GM12878 (cell line): ENCODE results near the gene MUC12. TPM values are rescaled to one million over a fixed set of nuclear protein-coding genes. Genes with fewer than 3 reads are reported as not detected.

Experiments
- ATAC-seq: fragments of 200-7000 bp; cut with Tn5 transposase; 3 replicates; pipeline ENCODE4 v1.9.1; 2020; ENCODE audit warnings: mild to moderate bottlenecking, moderate library complexity
- BruUV-seq: library from RNA; stranded (reverse); fragments of 400-500 nt; replicated peaks from 2 replicates; lab custom pipeline; 2021; lab: Mats Ljungman, UMichigan
- CTCF ChIA-PET: fragments of 300-600 bp; sonication (Branson Sonifier 250); formaldehyde crosslinking; extraction: SDS; loops from one replicate; lab custom pipeline; 2021; ENCODE audit warnings: inconsistent platforms; lab: Yijun Ruan, JAX
- POLR2A ChIA-PET: fragments of 350-600 bp; formaldehyde crosslinking; extraction: SDS; loops from one replicate; lab custom pipeline; 2021; ENCODE audit warnings: inconsistent platforms; lab: Charles Lee
- RAD21 ChIA-PET: fragments of 300-600 bp; sonication (Branson Sonifier 250); formaldehyde crosslinking; loops from one replicate; lab custom pipeline; 2023; ENCODE audit warnings: antibody characterized with exemption; ENCODE audit not compliant: unreplicated experiment; lab: Charles Lee
- SMC1A ChIA-PET: fragments of 300-600 bp; sonication (Branson Sonifier 250); formaldehyde crosslinking; loops from one replicate; lab custom pipeline; 2023; ENCODE audit not compliant: unreplicated experiment, uncharacterized antibody; lab: Charles Lee
- DNase-seq: peaks from one replicate; pipeline ENCODE4 v3.0.0-alpha.2; 2011; ENCODE audit warnings: low read depth, low spot score
- FAIRE-seq: peaks from 3 replicates; lab custom pipeline; 2011; peaks lifted over from hg19 to GRCh38; lab: Jason Lieb, UNC
- H2AFZ ChIP-seq: 2 replicates; pipeline ENCODE4 v1.6.0; 2011; ENCODE audit warnings: low read depth, low read length, control low read depth; ENCODE audit not compliant: control insufficient read depth
- H3K27ac ChIP-seq: 2 replicates; pipeline ENCODE4 v1.5.1; 2011; ENCODE audit warnings: control low read depth; ENCODE audit not compliant: control insufficient read depth, insufficient read depth
- H3K27me3 ChIP-seq, 2 experiments: replicated peaks in 1 of 2; 2 replicates each; pipeline versions ENCODE4 v1.6.0 to v1.6.1; 2011; ENCODE audit warnings: low read length in 1 of 2; ENCODE audit not compliant: control insufficient read depth in 2 of 2, insufficient read depth in 2 of 2
- H3K36me3 ChIP-seq, 2 experiments: 2 replicates each; pipeline ENCODE4 v1.5.1; 2011; ENCODE audit warnings: low read length in 1 of 2; ENCODE audit not compliant: control insufficient read depth in 2 of 2, insufficient read depth in 2 of 2
- H3K4me1 ChIP-seq: 2 replicates; pipeline ENCODE4 v1.6.1; 2011; ENCODE audit warnings: mild to moderate bottlenecking, low read length, moderate library complexity, mixed read lengths; ENCODE audit not compliant: control insufficient read depth, insufficient read depth
- H3K4me2 ChIP-seq: 2 replicates; pipeline ENCODE4 v1.6.0; 2011; ENCODE audit warnings: control low read depth; ENCODE audit not compliant: control insufficient read depth, insufficient read depth
- H3K4me3 ChIP-seq: fragments of 200-600 bp; sonication (generic); 2 replicates; pipeline ENCODE4 v1.5.1; 2016
- H3K79me2 ChIP-seq: 2 replicates; pipeline ENCODE4 v1.6.0; 2011; ENCODE audit warnings: low read length; ENCODE audit not compliant: control insufficient read depth, insufficient read depth
- H3K9ac ChIP-seq: 2 replicates; pipeline ENCODE4 v1.8.0; 2011; ENCODE audit warnings: low read length, control low read depth, mixed read lengths; ENCODE audit not compliant: control insufficient read depth, insufficient read depth
- H3K9me3 ChIP-seq: replicated peaks from 3 replicates; pipeline ENCODE4 v1.5.1; 2011; ENCODE audit warnings: mild to moderate bottlenecking, low read length; ENCODE audit not compliant: control insufficient read depth, insufficient read depth
- H4K20me1 ChIP-seq: 2 replicates; pipeline ENCODE4 v1.6.0; 2011; ENCODE audit not compliant: control insufficient read depth, insufficient read depth
- BCL11A ChIP-seq: IDR thresholded peaks from 2 replicates; pipeline ENCODE4 v1.6.1; 2011; ENCODE audit warnings: low read depth, low read length
- ESRRA ChIP-seq: IDR thresholded peaks from 2 replicates; pipeline ENCODE4 v1.6.1; 2012; ENCODE audit warnings: mild to moderate bottlenecking, low read length, improper control_type of control experiment
- PAX8 ChIP-seq: fragments of 450-650 bp; IDR thresholded peaks from 2 replicates; pipeline ENCODE4 v1.6.1; 2017; ENCODE audit warnings: mild to moderate bottlenecking, moderate library complexity
- PML ChIP-seq: IDR thresholded peaks from 2 replicates; pipeline ENCODE4 v1.6.1; 2012; ENCODE audit warnings: low read length, inconsistent platforms
- TARDBP ChIP-seq: IDR thresholded peaks from 2 replicates; pipeline ENCODE4 v1.6.1; 2016; ENCODE audit warnings: borderline replicate concordance
- ZSCAN29 ChIP-seq: fragments of 450-650 bp; IDR thresholded peaks from 2 replicates; pipeline ENCODE4 v1.6.1; 2017; ENCODE audit warnings: mild to moderate bottlenecking, moderate library complexity
- WGBS: methylation state at CpG from one replicate; pipeline ENCODE4 v1.1.6; 2016; ENCODE audit warnings: low lambda C conversion rate; ENCODE audit not compliant: insufficient replicate concordance, insufficient coverage; ENCODE audit errors: missing lambda C conversion rate; 5-methylcytosine and 5-hydroxymethylcytosine counted together
- in situ Hi-C: fragments of 300-500 bp; cut with MboI; formaldehyde crosslinking; loops from 9 replicates; pipeline ENCODE4 v1.14.3; 2018; ENCODE audit warnings: mixed read lengths
- intact Hi-C: fragments of 100-400 bp; cut with micrococcal nuclease; formaldehyde crosslinking; loops from one replicate; pipeline ENCODE4 v1.14.2; 2022; ENCODE audit not compliant: unreplicated experiment
- polyA plus RNA-seq, 11 experiments: library from polyadenylated mRNA; depleted of rRNA in 4 of 11; unstranded in 6 of 11; stranded (reverse) in 5 of 11; fragments of >200 nt; fragmentation: Nextera tagmentation in 4 of 11; fragmentation: Illumina TruSeq in 1 of 11; extraction: Ambion mirVana in 4 of 11; extraction: Trizol in 1 of 11; gene quantifications; 1 replicate in 1 of 11; 2 replicates in 10 of 11; pipeline versions ENCODE4 v1.2.1 to v1.2.3, GENCODE V29; 2011 to 2016; ENCODE audit warnings: inconsistent platforms in 2 of 11, missing spikeins in 2 of 11, low read depth in 1 of 11
- total RNA-seq, 4 experiments: library from RNA; depleted of rRNA in 3 of 4; stranded (reverse); fragments of >200 nt in 3 of 4; fragmentation: Illumina TruSeq in 1 of 4; extraction: Trizol in 1 of 4; gene quantifications; 2 replicates each; pipeline versions ENCODE4 v1.2.1 to v1.2.3, GENCODE V29; 2013 to 2021
- TF ChIP-seq, protein P1 (sequence below): IDR thresholded peaks from 2 replicates; pipeline ENCODE4 v1.6.1; 2011; ENCODE audit warnings: borderline replicate concordance, low read depth, mild to moderate bottlenecking, moderate library complexity, low read length; ENCODE audit not compliant: insufficient read depth, poor library complexity, severe bottlenecking
- TF ChIP-seq, protein P2 (sequence below): fragments of 450-650 bp; formaldehyde crosslinking; IDR thresholded peaks from 2 replicates; pipeline ENCODE4 v1.4.0; 2020; ENCODE audit warnings: mild to moderate bottlenecking, moderate library complexity
- TF ChIP-seq, protein P3 (sequence below): fragments of 450-650 bp; IDR thresholded peaks from 2 replicates; pipeline ENCODE4 v1.6.1; 2017; ENCODE audit warnings: mild to moderate bottlenecking, moderate library complexity

Gene MUC12
- total and polyA plus RNA-seq, 10 of the 15 experiments (the other 5 are each of a cell fraction or from before 2014, with no cell fraction given), result 1.7 to 4.5 (median 2.6) TPM

DNA sequence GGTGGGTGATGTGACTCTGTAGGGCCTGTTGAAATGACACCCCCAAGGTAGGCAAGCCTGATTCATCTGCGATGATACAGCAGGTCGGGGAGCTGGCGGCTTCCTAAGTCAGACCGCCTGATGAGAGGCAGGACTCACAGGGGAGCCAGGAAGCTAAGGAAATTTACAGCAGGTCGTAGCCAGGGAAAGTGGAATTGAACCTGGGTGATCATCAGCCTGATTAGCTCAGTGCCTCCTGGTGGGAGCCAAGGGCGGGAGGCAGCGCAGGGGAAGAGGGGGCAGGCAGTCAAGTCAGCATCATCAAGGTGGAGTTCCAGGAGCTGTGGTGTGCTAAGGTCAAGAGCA, 97.4 kb downstream of the MUC12 start:
- DNase-seq (no peak), FAIRE-seq (no peak), ATAC-seq (no peak)
- no peak overlapping the region for H2AFZ ChIP-seq
- H3K36me3 ChIP-seq, result no peaks in the 10 kb centered on the region
- no peaks in the 10 kb centered on the region for H3K9me3 ChIP-seq
- ChIA-PET CTCF (interaction anchor here (1.4 kb wide), 1 partner anchor 11 kb away, joined by 4 read pairs; no protein-coding TSS in a partner anchor), SMC1A (no interaction called here), RAD21 (no interaction called here), POLR2A (no interaction called here)
- no peak overlapping the region for H3K27ac ChIP-seq
- BruUV-seq, result no TSS peak
- H4K20me1 ChIP-seq, result no peaks in the 10 kb centered on the region
- no peaks in the 10 kb centered on the region for H3K79me2 ChIP-seq
- peaks cover 0 to 2% of the 10 kb centered on the region in 2 experiments; a peak in 2 of 4 replicates for H3K27me3 ChIP-seq
- H3K4me2 ChIP-seq, result no peak overlapping the region
- 59% methylated on average over 7 of the region's 7 CpGs for WGBS
- in situ Hi-C loops (no loop called here), intact Hi-C loops (no loop called here)
- TF ChIP-seq TARDBP, result no peak
- TF ChIP-seq, protein P1, sequence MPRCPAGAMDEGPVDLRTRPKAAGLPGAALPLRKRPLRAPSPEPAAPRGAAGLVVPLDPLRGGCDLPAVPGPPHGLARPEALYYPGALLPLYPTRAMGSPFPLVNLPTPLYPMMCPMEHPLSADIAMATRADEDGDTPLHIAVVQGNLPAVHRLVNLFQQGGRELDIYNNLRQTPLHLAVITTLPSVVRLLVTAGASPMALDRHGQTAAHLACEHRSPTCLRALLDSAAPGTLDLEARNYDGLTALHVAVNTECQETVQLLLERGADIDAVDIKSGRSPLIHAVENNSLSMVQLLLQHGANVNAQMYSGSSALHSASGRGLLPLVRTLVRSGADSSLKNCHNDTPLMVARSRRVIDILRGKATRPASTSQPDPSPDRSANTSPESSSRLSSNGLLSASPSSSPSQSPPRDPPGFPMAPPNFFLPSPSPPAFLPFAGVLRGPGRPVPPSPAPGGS, result no peak
- TF ChIP-seq, protein P2, sequence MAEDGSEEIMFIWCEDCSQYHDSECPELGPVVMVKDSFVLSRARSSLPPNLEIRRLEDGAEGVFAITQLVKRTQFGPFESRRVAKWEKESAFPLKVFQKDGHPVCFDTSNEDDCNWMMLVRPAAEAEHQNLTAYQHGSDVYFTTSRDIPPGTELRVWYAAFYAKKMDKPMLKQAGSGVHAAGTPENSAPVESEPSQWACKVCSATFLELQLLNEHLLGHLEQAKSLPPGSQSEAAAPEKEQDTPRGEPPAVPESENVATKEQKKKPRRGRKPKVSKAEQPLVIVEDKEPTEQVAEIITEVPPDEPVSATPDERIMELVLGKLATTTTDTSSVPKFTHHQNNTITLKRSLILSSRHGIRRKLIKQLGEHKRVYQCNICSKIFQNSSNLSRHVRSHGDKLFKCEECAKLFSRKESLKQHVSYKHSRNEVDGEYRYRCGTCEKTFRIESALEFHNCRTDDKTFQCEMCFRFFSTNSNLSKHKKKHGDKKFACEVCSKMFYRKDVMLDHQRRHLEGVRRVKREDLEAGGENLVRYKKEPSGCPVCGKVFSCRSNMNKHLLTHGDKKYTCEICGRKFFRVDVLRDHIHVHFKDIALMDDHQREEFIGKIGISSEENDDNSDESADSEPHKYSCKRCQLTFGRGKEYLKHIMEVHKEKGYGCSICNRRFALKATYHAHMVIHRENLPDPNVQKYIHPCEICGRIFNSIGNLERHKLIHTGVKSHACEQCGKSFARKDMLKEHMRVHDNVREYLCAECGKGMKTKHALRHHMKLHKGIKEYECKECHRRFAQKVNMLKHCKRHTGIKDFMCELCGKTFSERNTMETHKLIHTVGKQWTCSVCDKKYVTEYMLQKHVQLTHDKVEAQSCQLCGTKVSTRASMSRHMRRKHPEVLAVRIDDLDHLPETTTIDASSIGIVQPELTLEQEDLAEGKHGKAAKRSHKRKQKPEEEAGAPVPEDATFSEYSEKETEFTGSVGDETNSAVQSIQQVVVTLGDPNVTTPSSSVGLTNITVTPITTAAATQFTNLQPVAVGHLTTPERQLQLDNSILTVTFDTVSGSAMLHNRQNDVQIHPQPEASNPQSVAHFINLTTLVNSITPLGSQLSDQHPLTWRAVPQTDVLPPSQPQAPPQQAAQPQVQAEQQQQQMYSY (CRISPR knock-in tag), result no peak
- TF ChIP-seq ESRRA, result no peak
- TF ChIP-seq, protein P3, sequence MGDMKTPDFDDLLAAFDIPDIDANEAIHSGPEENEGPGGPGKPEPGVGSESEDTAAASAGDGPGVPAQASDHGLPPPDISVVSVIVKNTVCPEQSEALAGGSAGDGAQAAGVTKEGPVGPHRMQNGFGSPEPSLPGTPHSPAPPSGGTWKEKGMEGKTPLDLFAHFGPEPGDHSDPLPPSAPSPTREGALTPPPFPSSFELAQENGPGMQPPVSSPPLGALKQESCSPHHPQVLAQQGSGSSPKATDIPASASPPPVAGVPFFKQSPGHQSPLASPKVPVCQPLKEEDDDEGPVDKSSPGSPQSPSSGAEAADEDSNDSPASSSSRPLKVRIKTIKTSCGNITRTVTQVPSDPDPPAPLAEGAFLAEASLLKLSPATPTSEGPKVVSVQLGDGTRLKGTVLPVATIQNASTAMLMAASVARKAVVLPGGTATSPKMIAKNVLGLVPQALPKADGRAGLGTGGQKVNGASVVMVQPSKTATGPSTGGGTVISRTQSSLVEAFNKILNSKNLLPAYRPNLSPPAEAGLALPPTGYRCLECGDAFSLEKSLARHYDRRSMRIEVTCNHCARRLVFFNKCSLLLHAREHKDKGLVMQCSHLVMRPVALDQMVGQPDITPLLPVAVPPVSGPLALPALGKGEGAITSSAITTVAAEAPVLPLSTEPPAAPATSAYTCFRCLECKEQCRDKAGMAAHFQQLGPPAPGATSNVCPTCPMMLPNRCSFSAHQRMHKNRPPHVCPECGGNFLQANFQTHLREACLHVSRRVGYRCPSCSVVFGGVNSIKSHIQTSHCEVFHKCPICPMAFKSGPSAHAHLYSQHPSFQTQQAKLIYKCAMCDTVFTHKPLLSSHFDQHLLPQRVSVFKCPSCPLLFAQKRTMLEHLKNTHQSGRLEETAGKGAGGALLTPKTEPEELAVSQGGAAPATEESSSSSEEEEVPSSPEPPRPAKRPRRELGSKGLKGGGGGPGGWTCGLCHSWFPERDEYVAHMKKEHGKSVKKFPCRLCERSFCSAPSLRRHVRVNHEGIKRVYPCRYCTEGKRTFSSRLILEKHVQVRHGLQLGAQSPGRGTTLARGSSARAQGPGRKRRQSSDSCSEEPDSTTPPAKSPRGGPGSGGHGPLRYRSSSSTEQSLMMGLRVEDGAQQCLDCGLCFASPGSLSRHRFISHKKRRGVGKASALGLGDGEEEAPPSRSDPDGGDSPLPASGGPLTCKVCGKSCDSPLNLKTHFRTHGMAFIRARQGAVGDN, result no peak
- TF ChIP-seq ZSCAN29, result no peak
- TF ChIP-seq PML, result no peak
- TF ChIP-seq PAX8, result no peak
- TF ChIP-seq BCL11A, result no peak
- H3K4me1 ChIP-seq, result no peaks in the 10 kb centered on the region
- no peak overlapping the region for H3K9ac ChIP-seq
- H3K4me3 ChIP-seq, result no peak overlapping the region
